ENCODE measurements around the gene CKS1B. TPM values are rescaled to one million over a fixed set of nuclear protein-coding genes. Genes with fewer than 3 reads are reported as not detected.
A peak's percentile ranks its signal among the peaks of the same experiment; 100 is the strongest.

Gene CKS1B
- total and polyA plus RNA-seq, 4 donors = 32.4 to 57.9 (median 44.4) TPM

- no peak for DNase-seq (ENCODE audit: low spot score)
- Histone ChIP-seq H3K9me3 (ENCODE audit: control insufficient read depth in 4 of 4, low read length in 3 of 4) (no peaks in the 10 kb centered on the region), H3K27ac (ENCODE audit: low read depth in 1 of 2, low read length in 2 of 2) (peak overlapping the region; percentile 87 to 99), H3K4me3 (ENCODE audit: low read depth in 1 of 3, low read length in 3 of 3) (peak overlapping the region in 1 of 3 donors; percentile 13), H3K4me1 (ENCODE audit: control insufficient read depth in 4 of 4, insufficient read depth in 4 of 4, low read length in 3 of 4) (peaks cover 63 to 91% (median 82%) of the 10 kb centered on the region in 4 donors), H3K9ac (ENCODE audit: low read depth in 1 of 2, low read length in 2 of 2) (peak overlapping the region in 1 of 2 donors; percentile 14), H3K27me3 (ENCODE audit: control insufficient read depth in 4 of 4, insufficient read depth in 4 of 4, low read length in 3 of 4) (no peaks in the 10 kb centered on the region), H3K36me3 (ENCODE audit: control insufficient read depth in 4 of 4, insufficient read depth in 3 of 4, low read depth in 1 of 4, low read length in 3 of 4) (no peaks in the 10 kb centered on the region)
- no peak for TF ChIP-seq SP1 (IDR thresholded peaks at IDR 0.05)
- no peak for TF ChIP-seq ZBTB33 (IDR thresholded peaks at IDR 0.05)
- TF ChIP-seq FOXA2 (IDR thresholded peaks at IDR 0.05) = no peak
- no peak for TF ChIP-seq RAD21 (IDR thresholded peaks at IDR 0.05)
- no peak for TF ChIP-seq EGR1 (IDR thresholded peaks at IDR 0.05; ENCODE audit: low read depth in 2 of 2)
- TF ChIP-seq MAX (IDR thresholded peaks at IDR 0.05) = no peak
- no peak for TF ChIP-seq REST (IDR thresholded peaks at IDR 0.05)
- TF ChIP-seq ATF3 (IDR thresholded peaks at IDR 0.05) = no peak
- TF ChIP-seq JUND (IDR thresholded peaks at IDR 0.05) = no peak
- TF ChIP-seq NR2F2 (IDR thresholded peaks at IDR 0.05) = no peak
- no peak for TF ChIP-seq YY1 (IDR thresholded peaks at IDR 0.05)
- TF ChIP-seq TAF1 (conservative IDR thresholded peaks at IDR 0.05) = no peak
- no peak for TF ChIP-seq GABPA (IDR thresholded peaks at IDR 0.05 in 1 of 2, conservative IDR thresholded peaks at IDR 0.05 in 1 of 2)
- no peak for TF ChIP-seq HNF4G (IDR thresholded peaks at IDR 0.05)
- 54% methylated on average over 16 of the region's 16 CpGs for WGBS
These were observed 33.8 kb downstream of the CKS1B start for GRCh38 chr1:155008015-155008941.

GRCh38 chr1:155009221-155009711 is 34.8 kb downstream of the CKS1B start:
- H3K4me3 ChIP-seq (ENCODE audit: low read depth in 1 of 3, low read length in 3 of 3) = no peak overlapping the region
- peaks cover 64 to 98% (median 85%) of the 10 kb centered on the region in 4 donors for H3K4me1 ChIP-seq (ENCODE audit: control insufficient read depth in 4 of 4, insufficient read depth in 4 of 4, low read length in 3 of 4)
- 87% methylated on average over 12 of the region's 12 CpGs for WGBS
- DNase-seq (ENCODE audit: low spot score) = no peak
- peak overlapping the region; percentile 87 to 99 for H3K27ac ChIP-seq (ENCODE audit: low read depth in 1 of 2, low read length in 2 of 2)
- H3K36me3 ChIP-seq (ENCODE audit: control insufficient read depth in 4 of 4, insufficient read depth in 3 of 4, low read depth in 1 of 4, low read length in 3 of 4) = peaks cover 0 to 4% (median 3%) of the 10 kb centered on the region in 4 donors
- no peak overlapping the region for H3K9ac ChIP-seq (ENCODE audit: low read depth in 1 of 2, low read length in 2 of 2)
- TF ChIP-seq RXRA (IDR thresholded peaks at IDR 0.05) (no peak), REST (IDR thresholded peaks at IDR 0.05) (no peak), NR2F2 (IDR thresholded peaks at IDR 0.05) (no peak), RAD21 (IDR thresholded peaks at IDR 0.05) (no peak), ATF3 (IDR thresholded peaks at IDR 0.05) (no peak), YY1 (IDR thresholded peaks at IDR 0.05) (no peak), JUND (IDR thresholded peaks at IDR 0.05) (no peak), FOXA1 (IDR thresholded peaks at IDR 0.05) (no peak), GABPA (IDR thresholded peaks at IDR 0.05 in 1 of 2, conservative IDR thresholded peaks at IDR 0.05 in 1 of 2) (no peak), HNF4G (IDR thresholded peaks at IDR 0.05) (no peak), EGR1 (IDR thresholded peaks at IDR 0.05; ENCODE audit: low read depth in 2 of 2) (no peak), HNF4A (conservative IDR thresholded peaks at IDR 0.05) (no peak), SP1 (IDR thresholded peaks at IDR 0.05) (no peak)
- no peaks in the 10 kb centered on the region for H3K9me3 ChIP-seq (ENCODE audit: control insufficient read depth in 4 of 4, low read length in 3 of 4)
- no peaks in the 10 kb centered on the region for H3K27me3 ChIP-seq (ENCODE audit: control insufficient read depth in 4 of 4, insufficient read depth in 4 of 4, low read length in 3 of 4)
